Omental fat pad (tissue), 4 donors: Measurements from ENCODE around the gene MLX. TPM values are rescaled to one million over a fixed set of nuclear protein-coding genes. Genes with fewer than 3 reads are reported as not detected.

Experiments used
- ATAC-seq: fragments of 150-250 bp; one replicate; pipeline ENCODE4 v1.9.1; 2016; ENCODE audit warnings: mild to moderate bottlenecking, moderate library complexity; ENCODE audit not compliant: low FRiP score
- DNase-seq: peaks from one replicate; pipeline ENCODE4 v3.0.0-alpha.2; 2019; ENCODE audit warnings: low spot score
- CTCF ChIP-seq, 3 donors: fragments of 450-650 bp; IDR thresholded peaks; one replicate each; pipeline ENCODE4 v1.5.1; 2016 to 2017; ENCODE audit warnings: antibody characterized with exemption in 3 of 3, mild to moderate bottlenecking in 3 of 3, moderate library complexity in 2 of 3
- total RNA-seq, 4 donors: library from RNA; depleted of rRNA; stranded (reverse); fragments of >200 nt; gene quantifications; one replicate each; pipeline ENCODE4 v1.1.0, GENCODE V29; 2016

The MLX gene
- 10 to 100 TPM; 41.8 to 53.0 (median 50.3) TPM for total RNA-seq

- no peak for TF ChIP-seq CTCF (IDR thresholded peaks at IDR 0.05)
- ATAC-seq (peak; percentile 70), DNase-seq (peak; percentile 89)
These were observed at the start of gene MLX for GRCh38 chr17:42566883-42567573. MLX (plus strand) TSS chr17:42567100; CDS start chr17:42567125, 25 bp downstream.

- ATAC-seq: peak; percentile 42
- DNase-seq: peak; percentile 96
- peak in 2 of 3 donors; percentile 26 to 97 for TF ChIP-seq CTCF (IDR thresholded peaks at IDR 0.05)
These were observed 49.4 kb upstream of the MLX start for GRCh38 chr17:42517516-42517915.

GRCh38 chr17:42518046-42518754 is 48.7 kb upstream of the MLX start:
- ATAC-seq (peak; percentile 60), DNase-seq (peak; percentile 82)

DNA sequence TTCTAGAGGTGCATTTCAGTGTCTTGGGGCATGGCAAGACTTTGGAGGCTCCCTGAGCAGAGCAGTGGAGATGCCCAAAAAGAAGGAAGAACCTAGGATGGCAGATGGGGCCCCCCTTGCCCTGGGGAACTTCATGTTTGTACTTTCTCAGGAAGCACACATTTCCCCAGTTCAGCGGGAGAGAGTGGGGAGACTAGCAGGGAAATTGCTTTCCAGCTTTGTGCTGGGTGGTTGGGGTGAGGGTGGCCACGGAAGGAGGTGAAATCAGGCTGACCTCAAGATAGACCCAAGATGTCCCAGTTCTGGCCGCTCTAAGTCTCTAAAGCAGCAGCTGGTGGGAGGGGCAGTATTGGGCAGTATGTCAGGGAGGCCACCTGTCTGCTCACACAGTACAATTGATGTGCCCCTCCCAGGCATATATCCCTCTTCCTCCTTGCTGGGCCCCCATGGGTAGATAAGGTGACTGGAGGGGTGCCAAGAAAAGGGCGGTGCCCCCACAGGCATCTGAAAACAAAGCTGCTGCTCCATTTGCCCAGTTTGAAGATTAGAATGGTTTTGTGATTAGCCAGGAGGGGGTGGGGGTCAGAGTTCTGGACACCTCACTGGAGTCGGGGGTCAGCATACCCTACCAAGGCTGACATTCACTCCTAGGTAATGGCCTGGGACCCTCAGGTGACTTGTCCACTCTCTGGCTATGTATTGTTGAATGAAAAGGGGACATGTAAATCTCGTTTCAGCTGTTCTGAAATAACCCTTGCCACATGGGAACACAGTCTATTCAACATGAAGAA is 48.0 kb upstream of the MLX start:
- TF ChIP-seq CTCF (IDR thresholded peaks at IDR 0.05): no peak
- ATAC-seq (no peak), DNase-seq (no peak)

More at GRCh38 chr17:42518046-42518754, 48.7 kb upstream of the MLX start:
- no peak for TF ChIP-seq CTCF (IDR thresholded peaks at IDR 0.05)

- ATAC-seq (peak; percentile 77), DNase-seq (peak; percentile 84)
- TF ChIP-seq CTCF (IDR thresholded peaks at IDR 0.05): no peak
These were observed 47.1 kb upstream of the MLX start for GRCh38 chr17:42519546-42520491.

GRCh38 chr17:42520540-42520951 is 46.4 kb upstream of the MLX start:
- ATAC-seq: no peak
- no peak for DNase-seq
- TF ChIP-seq CTCF (IDR thresholded peaks at IDR 0.05): no peak
